WTC11 (cell line): ENCODE measurements around the gene UQCR10.

ENCODE experiments used
- CTCF ChIP-seq: fragments of 200-600 bp; IDR thresholded peaks from 2 replicates; pipeline ENCODE4 v1.8.0; 2022; ENCODE audit warnings: antibody characterized with exemption
- ELF4 ChIP-seq: sonication (generic); formaldehyde crosslinking; IDR thresholded peaks from 2 replicates; pipeline ENCODE4 v1.8.1; 2022; ENCODE audit warnings: low read depth, mild to moderate bottlenecking, moderate library complexity, missing genetic modification reagents
- ESRRA ChIP-seq: sonication (generic); formaldehyde crosslinking; IDR thresholded peaks from 2 replicates; pipeline ENCODE4 v1.8.1; 2022; ENCODE audit warnings: mild to moderate bottlenecking, missing genetic modification reagents, borderline replicate concordance
- JUN ChIP-seq: sonication (generic); formaldehyde crosslinking; IDR thresholded peaks from 2 replicates; pipeline ENCODE4 v1.8.0; 2023; ENCODE audit warnings: mild to moderate bottlenecking, missing genetic modification reagents
- MAX ChIP-seq: sonication (generic); formaldehyde crosslinking; IDR thresholded peaks from 2 replicates; pipeline ENCODE4 v1.8.0; 2022; ENCODE audit warnings: mild to moderate bottlenecking, missing genetic modification reagents
- NR3C1 ChIP-seq: sonication (generic); formaldehyde crosslinking; conservative IDR thresholded peaks from 2 replicates; pipeline ENCODE4 v1.8.1; 2023; ENCODE audit warnings: low read depth, mild to moderate bottlenecking, missing genetic modification reagents
- ZNF121 ChIP-seq: sonication (generic); formaldehyde crosslinking; IDR thresholded peaks from 2 replicates; pipeline ENCODE4 v1.8.0; 2023; ENCODE audit warnings: missing genetic modification reagents
- ZNF263 ChIP-seq: sonication (generic); formaldehyde crosslinking; IDR thresholded peaks from 2 replicates; pipeline ENCODE4 v1.8.1; 2022; ENCODE audit warnings: low read depth, mild to moderate bottlenecking, moderate library complexity, missing genetic modification reagents
- TF ChIP-seq, protein P1 (sequence below): sonication (generic); formaldehyde crosslinking; IDR thresholded peaks from 2 replicates; pipeline ENCODE4 v1.8.0; 2022; ENCODE audit warnings: missing genetic modification reagents

DNA sequence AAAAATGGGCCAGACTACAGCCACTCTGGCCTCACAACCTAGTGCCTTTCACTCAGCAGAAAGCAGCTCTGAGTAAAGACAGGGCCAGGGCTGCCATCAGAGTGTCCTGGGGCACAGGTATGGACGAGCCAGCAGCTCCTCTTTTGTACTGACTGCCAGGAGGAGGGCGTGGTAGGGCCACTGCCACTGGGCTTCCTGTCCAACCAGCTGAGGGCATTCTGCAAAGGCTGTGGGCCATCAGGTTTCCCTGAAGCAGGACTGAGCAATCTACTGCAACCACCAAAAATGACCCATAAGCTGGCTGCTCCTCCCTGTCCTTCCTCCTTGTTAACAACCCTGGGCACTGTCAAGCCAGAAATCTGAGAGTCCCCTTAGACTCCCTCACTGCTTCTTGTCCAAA is 37.8 kb downstream of the UQCR10 start:
- no peak for TF ChIP-seq CTCF
- TF ChIP-seq ZNF121 (CRISPR knock-in tag): no peak
- no peak for TF ChIP-seq ESRRA (CRISPR knock-in tag)
- TF ChIP-seq, protein P1, sequence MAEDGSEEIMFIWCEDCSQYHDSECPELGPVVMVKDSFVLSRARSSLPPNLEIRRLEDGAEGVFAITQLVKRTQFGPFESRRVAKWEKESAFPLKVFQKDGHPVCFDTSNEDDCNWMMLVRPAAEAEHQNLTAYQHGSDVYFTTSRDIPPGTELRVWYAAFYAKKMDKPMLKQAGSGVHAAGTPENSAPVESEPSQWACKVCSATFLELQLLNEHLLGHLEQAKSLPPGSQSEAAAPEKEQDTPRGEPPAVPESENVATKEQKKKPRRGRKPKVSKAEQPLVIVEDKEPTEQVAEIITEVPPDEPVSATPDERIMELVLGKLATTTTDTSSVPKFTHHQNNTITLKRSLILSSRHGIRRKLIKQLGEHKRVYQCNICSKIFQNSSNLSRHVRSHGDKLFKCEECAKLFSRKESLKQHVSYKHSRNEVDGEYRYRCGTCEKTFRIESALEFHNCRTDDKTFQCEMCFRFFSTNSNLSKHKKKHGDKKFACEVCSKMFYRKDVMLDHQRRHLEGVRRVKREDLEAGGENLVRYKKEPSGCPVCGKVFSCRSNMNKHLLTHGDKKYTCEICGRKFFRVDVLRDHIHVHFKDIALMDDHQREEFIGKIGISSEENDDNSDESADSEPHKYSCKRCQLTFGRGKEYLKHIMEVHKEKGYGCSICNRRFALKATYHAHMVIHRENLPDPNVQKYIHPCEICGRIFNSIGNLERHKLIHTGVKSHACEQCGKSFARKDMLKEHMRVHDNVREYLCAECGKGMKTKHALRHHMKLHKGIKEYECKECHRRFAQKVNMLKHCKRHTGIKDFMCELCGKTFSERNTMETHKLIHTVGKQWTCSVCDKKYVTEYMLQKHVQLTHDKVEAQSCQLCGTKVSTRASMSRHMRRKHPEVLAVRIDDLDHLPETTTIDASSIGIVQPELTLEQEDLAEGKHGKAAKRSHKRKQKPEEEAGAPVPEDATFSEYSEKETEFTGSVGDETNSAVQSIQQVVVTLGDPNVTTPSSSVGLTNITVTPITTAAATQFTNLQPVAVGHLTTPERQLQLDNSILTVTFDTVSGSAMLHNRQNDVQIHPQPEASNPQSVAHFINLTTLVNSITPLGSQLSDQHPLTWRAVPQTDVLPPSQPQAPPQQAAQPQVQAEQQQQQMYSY (CRISPR knock-in tag): no peak
- TF ChIP-seq NR3C1 (CRISPR knock-in tag): no peak
- TF ChIP-seq JUN (CRISPR knock-in tag): no peak
- TF ChIP-seq ELF4 (CRISPR knock-in tag): no peak
- TF ChIP-seq MAX (CRISPR knock-in tag): no peak
- no peak for TF ChIP-seq ZNF263 (CRISPR knock-in tag)
